OCI-LY7 (cell line): ENCODE measurements around the gene NATD1.

Experiments
- CTCF ChIP-seq: fragments of 200-600 bp; sonication (generic); conservative IDR thresholded peaks from 2 replicates; pipeline ENCODE4 v1.5.1; 2014; ENCODE audit warnings: mild to moderate bottlenecking, antibody characterized with exemption, low read length, moderate library complexity, mixed read lengths
- EZH2phosphoT487 ChIP-seq: fragments of 200-600 bp; sonication (generic); IDR thresholded peaks from 2 replicates; pipeline ENCODE4 v1.6.1; 2018; ENCODE audit warnings: low read depth, borderline replicate concordance, mild to moderate bottlenecking, mixed run types, antibody characterized with exemption, low read length, moderate library complexity, mixed read lengths

GRCh38 chr17:21189361-21189760 is 63.8 kb downstream of the NATD1 start:
- no peak for TF ChIP-seq CTCF
- TF ChIP-seq EZH2phosphoT487: no peak
